ENCODE results near the gene UACA.
"Not testable (repeated sequence)": the region's sequence is repeated elsewhere in the genome, so short reads cannot be mapped to it uniquely, and the experiment has no call there.

UACA gene

DNA sequence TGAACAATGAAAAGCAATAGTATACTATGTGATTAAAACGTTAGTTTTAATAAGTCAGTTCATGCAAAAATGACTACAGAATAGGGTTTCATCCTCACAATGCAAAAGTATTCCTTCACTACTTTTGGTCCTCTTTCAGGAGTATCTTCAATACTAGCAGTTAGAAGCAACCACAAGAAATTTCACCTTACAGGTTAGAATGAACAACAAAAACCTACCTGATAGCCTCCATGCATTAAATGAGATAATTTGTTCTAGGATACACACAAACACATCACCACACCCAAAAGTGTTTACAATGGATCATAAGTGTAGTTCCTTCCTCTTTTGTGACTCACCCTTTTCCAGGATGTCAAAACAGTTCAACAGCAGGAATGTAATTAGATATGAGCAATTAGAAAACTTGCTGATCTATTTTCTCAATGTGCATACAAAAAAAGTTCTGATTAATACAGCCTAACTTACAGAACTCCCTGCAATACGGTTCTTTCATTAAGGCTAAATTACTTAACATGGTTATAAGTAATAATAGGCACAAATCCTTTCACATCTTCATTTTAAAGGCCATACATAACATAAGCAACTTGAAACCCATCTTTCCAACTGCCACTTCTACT is 21.6 kb downstream of the UACA start:
- Histone ChIP-seq H3K27me3 (ENCODE audit: insufficient read depth, low read length, poor library complexity, severe bottlenecking) (no peaks in the 10 kb centered on the region), H3F3A (ENCODE audit: low read depth) (no peaks in the 10 kb centered on the region), H3K4me3 (ENCODE audit: low read length, poor library complexity, severe bottlenecking) (no peak overlapping the region), H4K20me1 (ENCODE audit: insufficient read depth, low read length, poor library complexity, severe bottlenecking) (no peaks in the 10 kb centered on the region), H3K4me2 (ENCODE audit: low read depth, low read length, poor library complexity, severe bottlenecking) (peak overlapping the region; percentile 36), H3K4me1 (ENCODE audit: insufficient read depth, low read length, poor library complexity, severe bottlenecking) (peaks cover 29% of the 10 kb centered on the region), H3K79me2 (ENCODE audit: insufficient read depth, low read length) (no peaks in the 10 kb centered on the region), H3K9ac (ENCODE audit: low read depth, low read length, poor library complexity, severe bottlenecking) (no peak overlapping the region), H3K36me3 (ENCODE audit: insufficient read depth, low read length) (no peaks in the 10 kb centered on the region), H3K9me3 (ENCODE audit: insufficient read depth, low read depth, low read length) (no peaks in the 10 kb centered on the region), H3K9me2 (replicated peaks; ENCODE audit: low read depth, low read length) (no peaks in the 10 kb centered on the region), H2AFZ (ENCODE audit: low read length) (0 out of 2 replicates have a peak overlapping the region, but pooled peaks have one; percentile 16)
- TF ChIP-seq CTCF (conservative IDR thresholded peaks at IDR 0.05; ENCODE audit: low read length): no peak
- no peak for TF ChIP-seq EZH2phosphoT487 (IDR thresholded peaks at IDR 0.05; ENCODE audit: borderline replicate concordance)

- Histone ChIP-seq H3K4me1 (ENCODE audit: insufficient read depth, low read length, poor library complexity, severe bottlenecking) (peaks cover 29% of the 10 kb centered on the region), H3K9me3 (ENCODE audit: insufficient read depth, low read depth, low read length) (no peaks in the 10 kb centered on the region), H3K79me2 (ENCODE audit: insufficient read depth, low read length) (no peaks in the 10 kb centered on the region), H4K20me1 (ENCODE audit: insufficient read depth, low read length, poor library complexity, severe bottlenecking) (no peaks in the 10 kb centered on the region), H3K9ac (ENCODE audit: low read depth, low read length, poor library complexity, severe bottlenecking) (peak overlapping the region; percentile 6), H2AFZ (ENCODE audit: low read length) (peak overlapping the region; percentile 59; the same call in 1 of the 2 replicates), H3K4me2 (ENCODE audit: low read depth, low read length, poor library complexity, severe bottlenecking) (peak overlapping the region; percentile 36), H3K36me3 (ENCODE audit: insufficient read depth, low read length) (no peaks in the 10 kb centered on the region), H3K9me2 (replicated peaks; ENCODE audit: low read depth, low read length) (no peaks in the 10 kb centered on the region), H3F3A (ENCODE audit: low read depth) (no peaks in the 10 kb centered on the region), H3K27me3 (ENCODE audit: insufficient read depth, low read length, poor library complexity, severe bottlenecking) (no peaks in the 10 kb centered on the region), H3K4me3 (ENCODE audit: low read length, poor library complexity, severe bottlenecking) (no peak overlapping the region)
- no peak for TF ChIP-seq CTCF (conservative IDR thresholded peaks at IDR 0.05; ENCODE audit: low read length)
- TF ChIP-seq EZH2phosphoT487 (IDR thresholded peaks at IDR 0.05; ENCODE audit: borderline replicate concordance): no peak
Observed at GRCh38 chr15:70741107-70741531, 22.2 kb downstream of the UACA start.

GRCh38 chr15:70735040-70735439 is 28.3 kb downstream of the UACA start:
- not testable (repeated sequence) for H3K9ac ChIP-seq (ENCODE audit: low read depth, low read length, poor library complexity, severe bottlenecking); H3K9me2 ChIP-seq (replicated peaks; ENCODE audit: low read depth, low read length); H3K36me3 ChIP-seq (ENCODE audit: insufficient read depth, low read length); H4K20me1 ChIP-seq (ENCODE audit: insufficient read depth, low read length, poor library complexity, severe bottlenecking); H3K4me1 ChIP-seq (ENCODE audit: insufficient read depth, low read length, poor library complexity, severe bottlenecking); H3F3A ChIP-seq (ENCODE audit: low read depth); H3K4me3 ChIP-seq (ENCODE audit: low read length, poor library complexity, severe bottlenecking); H3K9me3 ChIP-seq (ENCODE audit: insufficient read depth, low read depth, low read length); H3K79me2 ChIP-seq (ENCODE audit: insufficient read depth, low read length); H3K4me2 ChIP-seq (ENCODE audit: low read depth, low read length, poor library complexity, severe bottlenecking); H2AFZ ChIP-seq (ENCODE audit: low read length); H3K27me3 ChIP-seq (ENCODE audit: insufficient read depth, low read length, poor library complexity, severe bottlenecking)

DNA sequence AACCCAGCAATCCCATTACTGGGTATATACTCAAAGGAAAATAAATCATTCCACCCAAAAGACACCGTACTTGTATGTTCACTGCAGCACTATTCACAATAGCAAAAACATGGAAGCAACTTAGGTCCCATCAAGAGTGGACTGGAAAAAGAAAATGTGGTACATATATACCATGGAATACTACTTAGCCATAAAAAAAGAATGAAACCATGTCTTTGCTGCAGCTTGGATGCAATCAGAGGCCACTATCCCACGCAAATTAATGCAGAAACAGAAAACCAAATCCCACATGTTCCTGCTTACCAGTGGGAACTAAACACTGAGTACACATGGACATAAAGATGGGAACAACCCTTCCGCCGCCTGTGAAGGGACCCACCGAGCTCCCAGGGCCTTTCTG is 34.2 kb downstream of the UACA start:
- no peak for TF ChIP-seq EZH2phosphoT487 (IDR thresholded peaks at IDR 0.05; ENCODE audit: borderline replicate concordance)
- TF ChIP-seq CTCF (conservative IDR thresholded peaks at IDR 0.05; ENCODE audit: low read length): no peak
- Histone ChIP-seq H3K4me3 (ENCODE audit: low read length, poor library complexity, severe bottlenecking) (no peak overlapping the region), H3K36me3 (ENCODE audit: insufficient read depth, low read length) (no peaks in the 10 kb centered on the region), H3K4me2 (ENCODE audit: low read depth, low read length, poor library complexity, severe bottlenecking) (no peak overlapping the region), H2AFZ (ENCODE audit: low read length) (no peak overlapping the region), H3K79me2 (ENCODE audit: insufficient read depth, low read length) (no peaks in the 10 kb centered on the region), H4K20me1 (ENCODE audit: insufficient read depth, low read length, poor library complexity, severe bottlenecking) (no peaks in the 10 kb centered on the region), H3K9me2 (replicated peaks; ENCODE audit: low read depth, low read length) (no peaks in the 10 kb centered on the region), H3K9ac (ENCODE audit: low read depth, low read length, poor library complexity, severe bottlenecking) (no peak overlapping the region), H3K9me3 (ENCODE audit: insufficient read depth, low read depth, low read length) (no peaks in the 10 kb centered on the region), H3K27me3 (ENCODE audit: insufficient read depth, low read length, poor library complexity, severe bottlenecking) (no peaks in the 10 kb centered on the region), H3K4me1 (ENCODE audit: insufficient read depth, low read length, poor library complexity, severe bottlenecking) (peaks cover 3% of the 10 kb centered on the region), H3F3A (ENCODE audit: low read depth) (no peaks in the 10 kb centered on the region)
